Astrocyte of the cerebellum (primary cell): ENCODE measurements around the gene JMJD1C.

Source experiments
- DNase-seq: peaks from one replicate; pipeline ENCODE4 v3.0.0-alpha.2; 2011; ENCODE audit warnings: low read depth
- H3K4me3 ChIP-seq: 2 replicates; pipeline ENCODE4 v1.5.1; 2011; ENCODE audit warnings: mild to moderate bottlenecking, low read depth, low read length, moderate library complexity
- CTCF ChIP-seq: IDR thresholded peaks from 2 replicates; pipeline ENCODE4 v1.5.1; 2012; ENCODE audit warnings: low read length, low read depth, moderate library complexity, mild to moderate bottlenecking; ENCODE audit errors: missing control alignments
- in situ Hi-C: cut with HindIII; loops from 2 replicates; pipeline ENCODE4 v1.10.0; 2017; ENCODE audit warnings: low sequenced_read_pairs

The JMJD1C gene

GRCh38 chr10:63481815-63482421, 16.1 kb upstream of the JMJD1C start:
- in situ Hi-C loops, result loop anchor here (25.0 kb wide), 1 partner anchor 230 kb away; no protein-coding TSS in a partner anchor
- no peak for TF ChIP-seq CTCF
- no peak for DNase-seq
- H3K4me3 ChIP-seq, result no peak overlapping the region

- DNase-seq, result no peak
- in situ Hi-C loops, result loop anchor here (25.0 kb wide), 1 partner anchor 232 kb away; no protein-coding TSS in a partner anchor
- TF ChIP-seq CTCF, result no peak
- no peak overlapping the region for H3K4me3 ChIP-seq
Measured at GRCh38 chr10:63480237-63480636, 14.5 kb upstream of the JMJD1C start.

GRCh38 chr10:63478564-63478963, 12.8 kb upstream of the JMJD1C start:
- H3K4me3 ChIP-seq, result no peak overlapping the region
- in situ Hi-C loops, result loop anchor here (25.0 kb wide), 1 partner anchor 234 kb away; no protein-coding TSS in a partner anchor
- DNase-seq, result no peak

GRCh38 chr10:63477927-63478326, 12.2 kb upstream of the JMJD1C start:
- TF ChIP-seq CTCF, result no peak
- no peak for DNase-seq
- H3K4me3 ChIP-seq, result no peak overlapping the region
- in situ Hi-C loops, result loop anchor here (25.0 kb wide), 1 partner anchor 234 kb away; no protein-coding TSS in a partner anchor

More at GRCh38 chr10:63478564-63478963, 12.8 kb upstream of the JMJD1C start:
- TF ChIP-seq CTCF, result no peak

- DNase-seq, result no peak
- in situ Hi-C loops, result no loop called here
Measured at GRCh38 chr10:63474488-63474887, 8.7 kb upstream of the JMJD1C start.

GRCh38 chr10:63470928-63471327, 5.2 kb upstream of the JMJD1C start:
- DNase-seq, result no peak
- no peak overlapping the region for H3K4me3 ChIP-seq
- TF ChIP-seq CTCF, result no peak
- in situ Hi-C loops, result no loop called here

More at GRCh38 chr10:63474488-63474887, 8.7 kb upstream of the JMJD1C start:
- H3K4me3 ChIP-seq, result no peak overlapping the region
- TF ChIP-seq CTCF, result no peak

- in situ Hi-C loops, result no loop called here
- no peak for TF ChIP-seq CTCF
- DNase-seq, result no peak
- no peak overlapping the region for H3K4me3 ChIP-seq
Measured at GRCh38 chr10:63468947-63469346, 3.2 kb upstream of the JMJD1C start.
